Neural cell (in vitro differentiated cells): ENCODE results near the gene FUT7. TPM values are rescaled to one million over a fixed set of nuclear protein-coding genes. Genes with fewer than 3 reads are reported as not detected.

Source experiments
- H2AFZ ChIP-seq: fragments of 200-600, 300-800 bp; sonication (generic), shearing (Covaris generic); 2 replicates; pipeline ENCODE4 v1.6.0; 2014; ENCODE audit warnings: low read depth, mild to moderate bottlenecking, antibody characterized with exemption, low read length, moderate library complexity
- H3F3A ChIP-seq: fragments of 200-600 bp; shearing (Covaris generic); 2 replicates; pipeline ENCODE4 v1.6.1; 2016; ENCODE audit warnings: mild to moderate bottlenecking, moderate library complexity, mixed read lengths, antibody characterized with exemption, low read length; ENCODE audit not compliant: insufficient read depth, poor library complexity, severe bottlenecking
- H3K27ac ChIP-seq: fragments of 200-600, 300-800 bp; sonication (generic), shearing (Covaris generic); 2 replicates; pipeline ENCODE4 v1.5.1; 2014; ENCODE audit warnings: mild to moderate bottlenecking, low read length, moderate library complexity
- H3K27me3 ChIP-seq: fragments of 300-800, 200-600 bp; sonication (generic), shearing (Covaris generic); 2 replicates; pipeline ENCODE4 v1.6.0; 2014; ENCODE audit warnings: mild to moderate bottlenecking, low read depth, low read length, moderate library complexity; ENCODE audit not compliant: insufficient read depth
- H3K36me3 ChIP-seq: fragments of 300-800, 200-600 bp; sonication (generic), shearing (Covaris generic); 2 replicates; pipeline ENCODE4 v1.5.1; 2014; ENCODE audit warnings: mild to moderate bottlenecking, antibody characterized with exemption, low read length, moderate library complexity; ENCODE audit not compliant: insufficient read depth
- H3K4me2 ChIP-seq: fragments of 300-800, 200-600 bp; sonication (generic), shearing (Covaris generic); 2 replicates; pipeline ENCODE4 v1.6.0; 2014; ENCODE audit warnings: mild to moderate bottlenecking, low read length
- H3K4me3 ChIP-seq: fragments of 300-800, 200-600 bp; sonication (generic), shearing (Covaris generic); 2 replicates; pipeline ENCODE4 v1.5.1; 2014; ENCODE audit warnings: mild to moderate bottlenecking, low read length, moderate library complexity
- H3K79me2 ChIP-seq: fragments of 200-600 bp; shearing (Covaris generic); replicated peaks from 2 replicates; pipeline ENCODE4 v1.6.0; 2014; ENCODE audit warnings: mild to moderate bottlenecking, low read length, moderate library complexity; ENCODE audit not compliant: insufficient read depth
- H3K9ac ChIP-seq: fragments of 300-800, 200-600 bp; sonication (generic), shearing (Covaris generic); 2 replicates; pipeline ENCODE4 v1.6.1; 2016; ENCODE audit warnings: mild to moderate bottlenecking, low read length, mixed read lengths
- H3K9me2 ChIP-seq: fragments of 200-600 bp; shearing (Covaris generic); 2 replicates; pipeline ENCODE4 v1.6.1; 2016; ENCODE audit warnings: mild to moderate bottlenecking, low read length, mixed read lengths; ENCODE audit not compliant: insufficient read depth
- H3K9me3 ChIP-seq: fragments of 200-600, 300-800 bp; sonication (generic), shearing (Covaris generic); 2 replicates; pipeline ENCODE4 v1.6.1; 2016; ENCODE audit warnings: mild to moderate bottlenecking, mixed run types, low read length, moderate library complexity, mixed read lengths
- H4K20me1 ChIP-seq: fragments of 200-600 bp; shearing (Covaris generic); 2 replicates; pipeline ENCODE4 v1.6.1; 2016; ENCODE audit warnings: mild to moderate bottlenecking, mixed run types; ENCODE audit not compliant: insufficient read depth
- CTCF ChIP-seq: fragments of 450-650 bp; IDR thresholded peaks from 2 replicates; pipeline ENCODE4 v1.5.1; 2014; ENCODE audit warnings: antibody characterized with exemption, mild to moderate bottlenecking, moderate library complexity; ENCODE audit not compliant: poor library complexity, severe bottlenecking
- EP300 ChIP-seq: fragments of 450-650 bp; conservative IDR thresholded peaks from 2 replicates; pipeline ENCODE4 v1.6.1; 2014; ENCODE audit warnings: antibody characterized with exemption, mild to moderate bottlenecking, moderate library complexity; ENCODE audit not compliant: poor library complexity, severe bottlenecking
- EZH2 ChIP-seq: fragments of 200-600, 300-800 bp; shearing (Covaris generic), sonication (generic); IDR thresholded peaks from 2 replicates; pipeline ENCODE4 v1.6.1; 2014; ENCODE audit warnings: antibody characterized with exemption, low read length, borderline replicate concordance, mild to moderate bottlenecking; ENCODE audit not compliant: insufficient read depth, poor library complexity, severe bottlenecking
- MXI1 ChIP-seq: fragments of 450-650 bp; conservative IDR thresholded peaks from 2 replicates; pipeline ENCODE4 v1.6.1; 2014; ENCODE audit warnings: antibody characterized with exemption, mild to moderate bottlenecking; ENCODE audit not compliant: poor library complexity, severe bottlenecking
- POLR2AphosphoS5 ChIP-seq: IDR thresholded peaks from 2 replicates; pipeline ENCODE4 v1.6.1; 2012
- RAD21 ChIP-seq: fragments of 450-650 bp; conservative IDR thresholded peaks from 2 replicates; pipeline ENCODE4 v1.6.1; 2014; ENCODE audit warnings: antibody characterized with exemption, mild to moderate bottlenecking, moderate library complexity
- REST ChIP-seq: IDR thresholded peaks from 2 replicates; pipeline ENCODE4 v1.6.1; 2012; ENCODE audit warnings: borderline replicate concordance
- SMC3 ChIP-seq: fragments of 450-650 bp; conservative IDR thresholded peaks from 2 replicates; pipeline ENCODE4 v1.6.1; 2014; ENCODE audit warnings: antibody characterized with exemption, mild to moderate bottlenecking, moderate library complexity; ENCODE audit not compliant: poor library complexity
- TAF1 ChIP-seq: IDR thresholded peaks from 2 replicates; pipeline ENCODE4 v1.6.1; 2012; ENCODE audit warnings: low read depth
- polyA plus RNA-seq: library from polyadenylated mRNA; depleted of rRNA; stranded (reverse); fragments of >200 nt; gene quantifications from 2 replicates; pipeline ENCODE4 v1.2.3, GENCODE V29; 2014

FUT7 gene
- polyA plus RNA-seq, 1 donor from 2014 or later: 0.69 TPM

- Histone ChIP-seq H4K20me1 (no peaks in the 10 kb centered on the region), H3K9ac (no peak overlapping the region), H3K4me2 (no peak overlapping the region), H3K79me2 (no peaks in the 10 kb centered on the region), H3K9me3 (no peaks in the 10 kb centered on the region), H3K4me3 (no peak overlapping the region), H3K9me2 (no peaks in the 10 kb centered on the region), H2AFZ (no peak overlapping the region), H3K36me3 (no peaks in the 10 kb centered on the region), H3F3A (no peaks in the 10 kb centered on the region), H3K27ac (no peak overlapping the region), H3K27me3 (peaks cover 11% of the 10 kb centered on the region)
- TF ChIP-seq EP300: no peak
- TF ChIP-seq MXI1: no peak
- no peak for TF ChIP-seq POLR2AphosphoS5
- no peak for TF ChIP-seq REST
- TF ChIP-seq CTCF: no peak
- no peak for TF ChIP-seq SMC3
- no peak for TF ChIP-seq EZH2
- no peak for TF ChIP-seq TAF1
- TF ChIP-seq RAD21: no peak
Measured at GRCh38 chr9:137065336-137065967, 33.6 kb upstream of the FUT7 start.

- Histone ChIP-seq H3K27me3 (peaks cover 10% of the 10 kb centered on the region), H3K9ac (no peak overlapping the region), H4K20me1 (no peaks in the 10 kb centered on the region), H3K36me3 (no peaks in the 10 kb centered on the region), H3K9me3 (no peaks in the 10 kb centered on the region), H3K9me2 (no peaks in the 10 kb centered on the region), H3K4me3 (no peak overlapping the region), H3K79me2 (no peaks in the 10 kb centered on the region), H2AFZ (no peak overlapping the region), H3K4me2 (no peak overlapping the region), H3F3A (no peaks in the 10 kb centered on the region), H3K27ac (no peak overlapping the region)
- TF ChIP-seq EP300: no peak
- no peak for TF ChIP-seq REST
- no peak for TF ChIP-seq MXI1
- TF ChIP-seq SMC3: no peak
- TF ChIP-seq RAD21: no peak
- no peak for TF ChIP-seq TAF1
- no peak for TF ChIP-seq CTCF
Measured at GRCh38 chr9:137064880-137065164, 32.9 kb upstream of the FUT7 start.
